Erythroblast (primary cell): ENCODE measurements around the gene ZIM2.

Experiments
- GATA1 ChIP-seq: IDR thresholded peaks from 2 replicates; pipeline ENCODE4 v1.6.1; 2011; ENCODE audit warnings: low read depth, mild to moderate bottlenecking, control low read depth, low read length, moderate library complexity
- POLR2A ChIP-seq: IDR thresholded peaks from 2 replicates; pipeline ENCODE4 v1.6.1; 2011; ENCODE audit warnings: mild to moderate bottlenecking, low read length

- TF ChIP-seq POLR2A (no peak), GATA1 (no peak)
Measured at GRCh38 chr19:56765137-56765536, 75.4 kb downstream of the ZIM2 start.
